GM12878 (cell line): ENCODE data around the gene ZDHHC9. TPM values are rescaled to one million over a fixed set of nuclear protein-coding genes. Genes with fewer than 3 reads are reported as not detected.

Source experiments
- BRCA1 ChIP-seq: IDR thresholded peaks from 2 replicates; pipeline ENCODE4 v1.6.1; 2011; ENCODE audit warnings: low read depth, low read length, improper control_type of control experiment
- CREB1 ChIP-seq: IDR thresholded peaks from 2 replicates; pipeline ENCODE4 v1.6.1; 2012; ENCODE audit warnings: low read depth, mild to moderate bottlenecking, inconsistent platforms
- EP300 ChIP-seq, 2 experiments: fragments of 150-350 bp in 1 of 2; IDR thresholded peaks; 2 replicates each; pipeline ENCODE4 v1.6.1; 2011 to 2012; ENCODE audit warnings: low read depth in 2 of 2, low read length in 2 of 2, borderline replicate concordance in 1 of 2, improper control_type of control experiment in 1 of 2, inconsistent platforms in 1 of 2; ENCODE audit not compliant: control insufficient read depth in 1 of 2
- ESRRA ChIP-seq: IDR thresholded peaks from 2 replicates; pipeline ENCODE4 v1.6.1; 2012; ENCODE audit warnings: mild to moderate bottlenecking, low read length, improper control_type of control experiment
- GATAD2B ChIP-seq: fragments of 450-650 bp; conservative IDR thresholded peaks from 2 replicates; pipeline ENCODE4 v1.6.1; 2017; ENCODE audit warnings: low read depth, mild to moderate bottlenecking, moderate library complexity
- HDAC2 ChIP-seq: fragments of 200-600 bp; sonication (generic); IDR thresholded peaks from 2 replicates; pipeline ENCODE4 v1.6.1; 2017
- LARP7 ChIP-seq: fragments of 450-650 bp; IDR thresholded peaks from 2 replicates; pipeline ENCODE4 v1.6.1; 2017; ENCODE audit warnings: mild to moderate bottlenecking
- MYB ChIP-seq: fragments of 150-350 bp; IDR thresholded peaks from 2 replicates; pipeline ENCODE4 v1.6.1; 2014; ENCODE audit warnings: mild to moderate bottlenecking, low read depth, low read length, borderline replicate concordance
- MYC ChIP-seq: IDR thresholded peaks from 2 replicates; pipeline ENCODE4 v1.6.1; 2011; ENCODE audit warnings: mild to moderate bottlenecking, low read length, moderate library complexity, inconsistent platforms; ENCODE audit not compliant: insufficient read depth, insufficient replicate concordance, insufficient read length, severe bottlenecking
- NR2C2 ChIP-seq: IDR thresholded peaks from 2 replicates; pipeline ENCODE4 v1.6.1; 2011; ENCODE audit warnings: borderline replicate concordance, low read depth; ENCODE audit not compliant: control insufficient read depth, insufficient read length
- NR2F1 ChIP-seq: fragments of 450-650 bp; conservative IDR thresholded peaks from 2 replicates; pipeline ENCODE4 v1.6.1; 2017; ENCODE audit warnings: mild to moderate bottlenecking
- PAX5 ChIP-seq: IDR thresholded peaks from 2 replicates; pipeline ENCODE4 v1.6.1; 2011; ENCODE audit warnings: low read depth, low read length, borderline replicate concordance
- RELA ChIP-seq: fragments of 450-650 bp; IDR thresholded peaks from 2 replicates; pipeline ENCODE4 v1.8.0; 2014; ENCODE audit warnings: borderline replicate concordance; ENCODE audit not compliant: partially characterized antibody
- SIN3A ChIP-seq: IDR thresholded peaks from 2 replicates; pipeline ENCODE4 v1.6.1; 2012; ENCODE audit warnings: low read depth, low read length, improper control_type of control experiment
- SIX5 ChIP-seq: IDR thresholded peaks from 2 replicates; pipeline ENCODE4 v1.6.1; 2011; ENCODE audit warnings: mild to moderate bottlenecking, low read depth, low read length, moderate library complexity; ENCODE audit not compliant: severe bottlenecking
- TCF12 ChIP-seq: IDR thresholded peaks from 2 replicates; pipeline ENCODE4 v1.6.1; 2011; ENCODE audit warnings: low read depth, mild to moderate bottlenecking, low read length
- ZNF687 ChIP-seq: fragments of 450-650 bp; IDR thresholded peaks from 2 replicates; pipeline ENCODE4 v1.6.1; 2017; ENCODE audit warnings: mild to moderate bottlenecking, moderate library complexity
- polyA plus RNA-seq, 11 experiments: library from polyadenylated mRNA; depleted of rRNA in 4 of 11; unstranded in 6 of 11; stranded (reverse) in 5 of 11; fragments of >200 nt; fragmentation: Nextera tagmentation in 4 of 11; fragmentation: Illumina TruSeq in 1 of 11; extraction: Ambion mirVana in 4 of 11; extraction: Trizol in 1 of 11; gene quantifications; 1 replicate in 1 of 11; 2 replicates in 10 of 11; pipeline versions ENCODE4 v1.2.1 to v1.2.3, GENCODE V29; 2011 to 2016; ENCODE audit warnings: inconsistent platforms in 2 of 11, missing spikeins in 2 of 11, low read depth in 1 of 11
- total RNA-seq, 4 experiments: library from RNA; depleted of rRNA in 3 of 4; stranded (reverse); fragments of >200 nt in 3 of 4; fragmentation: Illumina TruSeq in 1 of 4; extraction: Trizol in 1 of 4; gene quantifications; 2 replicates each; pipeline versions ENCODE4 v1.2.1 to v1.2.3, GENCODE V29; 2013 to 2021
- TF ChIP-seq, protein P1 (sequence below): fragments of 450-650 bp; IDR thresholded peaks from 2 replicates; pipeline ENCODE4 v1.6.1; 2017; ENCODE audit warnings: mild to moderate bottlenecking, moderate library complexity
- TF ChIP-seq, protein P2 (sequence below): IDR thresholded peaks from 2 replicates; pipeline ENCODE4 v1.6.1; 2012; ENCODE audit warnings: low read depth, low read length, improper control_type of control experiment
- TF ChIP-seq, protein P3 (sequence below), 3 experiments: IDR thresholded peaks in 2 of 3; conservative IDR thresholded peaks in 1 of 3; 2 replicates each; pipeline ENCODE4 v1.5.1; 2011; ENCODE audit warnings: low read depth in 3 of 3, low read length in 3 of 3, mild to moderate bottlenecking in 3 of 3, control low read depth in 2 of 3, moderate library complexity in 2 of 3, inconsistent platforms in 1 of 3, mixed read lengths in 1 of 3; ENCODE audit not compliant: control insufficient read depth in 2 of 3, insufficient read depth in 1 of 3; ENCODE audit errors: extremely low read depth in 1 of 3

ZDHHC9 gene
- total and polyA plus RNA-seq, 10 of the 15 experiments (the other 5 are each of a cell fraction or from before 2014, with no cell fraction given): 1.8 to 13.0 (median 5.4) TPM

DNA sequence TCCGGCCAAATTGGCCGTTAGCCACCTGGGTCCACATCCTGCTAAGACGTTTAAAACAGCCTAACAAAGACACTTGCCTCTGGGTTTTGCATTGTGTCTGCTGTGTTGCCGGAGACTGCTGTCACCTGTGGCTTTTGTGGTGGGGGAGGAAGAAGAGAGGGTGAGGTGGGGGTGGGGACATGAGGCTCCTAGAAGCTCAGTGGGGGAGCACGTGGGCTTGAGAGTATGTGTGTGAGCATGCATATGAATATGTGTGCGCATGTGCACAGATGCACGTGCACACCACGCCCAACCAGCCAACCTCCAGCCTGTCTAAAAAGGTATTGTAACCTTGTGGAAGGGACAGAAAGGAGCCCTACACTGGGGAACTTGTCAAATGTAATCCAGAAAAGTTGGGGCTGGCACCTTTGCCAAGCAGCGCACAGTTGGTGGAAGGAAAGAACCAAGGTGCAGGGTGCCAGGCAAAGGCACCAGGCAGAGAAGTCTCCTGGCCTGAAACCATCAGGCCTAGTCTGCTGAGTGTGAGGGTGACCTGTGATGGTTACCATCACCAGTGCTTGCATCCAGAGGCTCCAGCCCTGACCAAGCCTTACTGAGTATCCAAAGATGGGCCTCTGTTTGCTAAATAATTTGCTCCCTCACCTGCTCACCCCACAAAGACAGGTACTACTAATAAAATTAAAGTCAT lies 74.1 kb downstream of the ZDHHC9 start (continued):
- TF ChIP-seq MYC (peak; percentile 42), MYB (peak; percentile 74; the same call in 1 of the 2 replicates), HDAC2 (no peak), ESRRA (no peak), TCF12 (0 out of 2 replicates have a peak, but pooled peaks have one; percentile 52), LARP7 (no peak), NR2F1 (no peak), BRCA1 (no peak), NR2C2 (no peak), EP300 (IDR thresholded peaks at IDR 0.05; ENCODE audit: borderline replicate concordance in 1 of 2, control insufficient read depth in 1 of 2, low read depth in 2 of 2, low read length in 2 of 2) (peak in 1 of 2 experiments; percentile 62; a peak in 2 of 4 replicates), GATAD2B (no peak), PAX5 (no peak), ZNF687 (peak; percentile 99), SIN3A (no peak), RELA (no peak), SIX5 (no peak), CREB1 (0 out of 2 replicates have a peak, but pooled peaks have one; percentile 12)
- TF ChIP-seq, protein P1, sequence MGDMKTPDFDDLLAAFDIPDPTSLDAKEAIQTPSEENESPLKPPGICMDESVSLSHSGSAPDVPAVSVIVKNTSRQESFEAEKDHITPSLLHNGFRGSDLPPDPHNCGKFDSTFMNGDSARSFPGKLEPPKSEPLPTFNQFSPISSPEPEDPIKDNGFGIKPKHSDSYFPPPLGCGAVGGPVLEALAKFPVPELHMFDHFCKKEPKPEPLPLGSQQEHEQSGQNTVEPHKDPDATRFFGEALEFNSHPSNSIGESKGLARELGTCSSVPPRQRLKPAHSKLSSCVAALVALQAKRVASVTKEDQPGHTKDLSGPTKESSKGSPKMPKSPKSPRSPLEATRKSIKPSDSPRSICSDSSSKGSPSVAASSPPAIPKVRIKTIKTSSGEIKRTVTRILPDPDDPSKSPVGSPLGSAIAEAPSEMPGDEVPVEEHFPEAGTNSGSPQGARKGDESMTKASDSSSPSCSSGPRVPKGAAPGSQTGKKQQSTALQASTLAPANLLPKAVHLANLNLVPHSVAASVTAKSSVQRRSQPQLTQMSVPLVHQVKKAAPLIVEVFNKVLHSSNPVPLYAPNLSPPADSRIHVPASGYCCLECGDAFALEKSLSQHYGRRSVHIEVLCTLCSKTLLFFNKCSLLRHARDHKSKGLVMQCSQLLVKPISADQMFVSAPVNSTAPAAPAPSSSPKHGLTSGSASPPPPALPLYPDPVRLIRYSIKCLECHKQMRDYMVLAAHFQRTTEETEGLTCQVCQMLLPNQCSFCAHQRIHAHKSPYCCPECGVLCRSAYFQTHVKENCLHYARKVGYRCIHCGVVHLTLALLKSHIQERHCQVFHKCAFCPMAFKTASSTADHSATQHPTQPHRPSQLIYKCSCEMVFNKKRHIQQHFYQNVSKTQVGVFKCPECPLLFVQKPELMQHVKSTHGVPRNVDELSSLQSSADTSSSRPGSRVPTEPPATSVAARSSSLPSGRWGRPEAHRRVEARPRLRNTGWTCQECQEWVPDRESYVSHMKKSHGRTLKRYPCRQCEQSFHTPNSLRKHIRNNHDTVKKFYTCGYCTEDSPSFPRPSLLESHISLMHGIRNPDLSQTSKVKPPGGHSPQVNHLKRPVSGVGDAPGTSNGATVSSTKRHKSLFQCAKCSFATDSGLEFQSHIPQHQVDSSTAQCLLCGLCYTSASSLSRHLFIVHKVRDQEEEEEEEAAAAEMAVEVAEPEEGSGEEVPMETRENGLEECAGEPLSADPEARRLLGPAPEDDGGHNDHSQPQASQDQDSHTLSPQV: no peak
- TF ChIP-seq, protein P2, sequence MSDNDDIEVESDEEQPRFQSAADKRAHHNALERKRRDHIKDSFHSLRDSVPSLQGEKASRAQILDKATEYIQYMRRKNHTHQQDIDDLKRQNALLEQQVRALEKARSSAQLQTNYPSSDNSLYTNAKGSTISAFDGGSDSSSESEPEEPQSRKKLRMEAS: peak; percentile 93
- TF ChIP-seq, protein P3, sequence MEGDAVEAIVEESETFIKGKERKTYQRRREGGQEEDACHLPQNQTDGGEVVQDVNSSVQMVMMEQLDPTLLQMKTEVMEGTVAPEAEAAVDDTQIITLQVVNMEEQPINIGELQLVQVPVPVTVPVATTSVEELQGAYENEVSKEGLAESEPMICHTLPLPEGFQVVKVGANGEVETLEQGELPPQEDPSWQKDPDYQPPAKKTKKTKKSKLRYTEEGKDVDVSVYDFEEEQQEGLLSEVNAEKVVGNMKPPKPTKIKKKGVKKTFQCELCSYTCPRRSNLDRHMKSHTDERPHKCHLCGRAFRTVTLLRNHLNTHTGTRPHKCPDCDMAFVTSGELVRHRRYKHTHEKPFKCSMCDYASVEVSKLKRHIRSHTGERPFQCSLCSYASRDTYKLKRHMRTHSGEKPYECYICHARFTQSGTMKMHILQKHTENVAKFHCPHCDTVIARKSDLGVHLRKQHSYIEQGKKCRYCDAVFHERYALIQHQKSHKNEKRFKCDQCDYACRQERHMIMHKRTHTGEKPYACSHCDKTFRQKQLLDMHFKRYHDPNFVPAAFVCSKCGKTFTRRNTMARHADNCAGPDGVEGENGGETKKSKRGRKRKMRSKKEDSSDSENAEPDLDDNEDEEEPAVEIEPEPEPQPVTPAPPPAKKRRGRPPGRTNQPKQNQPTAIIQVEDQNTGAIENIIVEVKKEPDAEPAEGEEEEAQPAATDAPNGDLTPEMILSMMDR (IDR thresholded peaks at IDR 0.05 in 2 of 3, conservative IDR thresholded peaks at IDR 0.05 in 1 of 3; ENCODE audit: control insufficient read depth in 2 of 3, extremely low read depth in 1 of 3, insufficient read depth in 1 of 3, low read depth in 3 of 3, low read length in 3 of 3): no peak
